Measurements from ENCODE around the gene SH2D3A.

Gene SH2D3A

DNA sequence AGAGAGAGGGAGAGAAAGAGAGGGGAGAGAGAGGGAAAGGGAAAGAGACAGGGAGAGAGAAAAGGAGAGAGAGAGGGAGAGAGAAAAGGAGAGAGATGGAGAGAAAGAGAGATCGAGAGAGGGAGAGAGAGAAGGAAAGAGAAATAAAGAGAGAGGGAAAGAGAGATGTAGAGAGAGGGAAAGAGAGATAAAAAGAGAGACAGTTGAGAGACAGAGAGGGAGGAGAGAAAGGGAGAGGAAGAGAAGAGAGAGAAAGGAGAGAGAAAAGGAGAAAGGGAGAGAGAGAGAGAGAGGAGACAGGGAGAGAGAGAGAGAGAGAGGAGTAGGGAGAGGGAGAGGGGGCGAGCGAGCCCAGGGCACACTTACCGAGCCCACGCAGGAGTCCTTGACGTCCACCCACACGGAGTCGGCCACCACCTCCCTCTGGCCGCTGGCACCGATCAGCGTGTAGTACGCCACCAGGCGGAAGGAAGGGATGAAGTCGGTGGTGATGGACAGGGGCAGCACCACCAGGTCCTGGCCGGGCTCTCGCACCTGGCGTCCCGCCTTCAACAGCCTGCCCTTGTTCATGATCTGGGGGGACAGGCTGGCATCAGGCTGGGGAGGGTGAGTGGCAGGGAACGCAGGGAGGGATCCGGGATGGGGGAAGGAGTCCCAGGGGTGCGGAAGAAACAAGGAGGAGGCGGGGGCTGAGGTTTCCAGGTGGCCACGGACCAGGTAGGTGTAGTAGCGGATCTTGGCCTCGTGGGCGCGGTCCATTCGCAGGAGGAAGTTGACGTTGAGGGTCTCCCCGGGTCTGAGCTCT, 56.8 kb downstream of the SH2D3A start (continued):
- TF ChIP-seq ZNF350 (tag by site-specific recombination; IDR thresholded peaks at IDR 0.05) (no peak), ZNF157 (tag by site-specific recombination; IDR thresholded peaks at IDR 0.05) (0 out of 2 replicates have a peak, but pooled peaks have one; percentile 37), SP2 (tag by site-specific recombination; IDR thresholded peaks at IDR 0.05) (0 out of 2 replicates have a peak, but pooled peaks have one; percentile 5), ZNF266 (tag by site-specific recombination; IDR thresholded peaks at IDR 0.05; ENCODE audit: low read depth) (peak; percentile 10; the same call in 1 of the 2 replicates), ZNF311 (tag by site-specific recombination; IDR thresholded peaks at IDR 0.05; ENCODE audit: borderline replicate concordance) (no peak), ZBTB48 (tag by site-specific recombination; IDR thresholded peaks at IDR 0.05) (0 out of 2 replicates have a peak, but pooled peaks have one; percentile 14), ZNF121 (tag by site-specific recombination; IDR thresholded peaks at IDR 0.05) (no peak), ZNF560 (tag by site-specific recombination; IDR thresholded peaks at IDR 0.05; ENCODE audit: borderline replicate concordance) (no peak), YY1 (tag by site-specific recombination; IDR thresholded peaks at IDR 0.05) (no peak), ZNF214 (tag by site-specific recombination; IDR thresholded peaks at IDR 0.05; ENCODE audit: borderline replicate concordance) (no peak), KLF16 (tag by site-specific recombination; IDR thresholded peaks at IDR 0.05) (no peak), ZBTB17 (tag by site-specific recombination; IDR thresholded peaks at IDR 0.05) (peak; percentile 44; the same call in 1 of the 2 replicates), IKZF3 (tag by site-specific recombination; IDR thresholded peaks at IDR 0.05) (no peak), EGR2 (tag by site-specific recombination; IDR thresholded peaks at IDR 0.05; ENCODE audit: low read depth) (peak; percentile 99), ZNF239 (tag by site-specific recombination; IDR thresholded peaks at IDR 0.05) (no peak), ZNF677 (tag by site-specific recombination; IDR thresholded peaks at IDR 0.05) (no peak), TCF7L2 (IDR thresholded peaks at IDR 0.05; ENCODE audit: borderline replicate concordance, low read depth, low read length) (no peak), REPIN1 (tag by site-specific recombination; IDR thresholded peaks at IDR 0.05; ENCODE audit: low read depth) (no peak), ZNF707 (tag by site-specific recombination; IDR thresholded peaks at IDR 0.05) (no peak)
- TF ChIP-seq, protein P1, sequence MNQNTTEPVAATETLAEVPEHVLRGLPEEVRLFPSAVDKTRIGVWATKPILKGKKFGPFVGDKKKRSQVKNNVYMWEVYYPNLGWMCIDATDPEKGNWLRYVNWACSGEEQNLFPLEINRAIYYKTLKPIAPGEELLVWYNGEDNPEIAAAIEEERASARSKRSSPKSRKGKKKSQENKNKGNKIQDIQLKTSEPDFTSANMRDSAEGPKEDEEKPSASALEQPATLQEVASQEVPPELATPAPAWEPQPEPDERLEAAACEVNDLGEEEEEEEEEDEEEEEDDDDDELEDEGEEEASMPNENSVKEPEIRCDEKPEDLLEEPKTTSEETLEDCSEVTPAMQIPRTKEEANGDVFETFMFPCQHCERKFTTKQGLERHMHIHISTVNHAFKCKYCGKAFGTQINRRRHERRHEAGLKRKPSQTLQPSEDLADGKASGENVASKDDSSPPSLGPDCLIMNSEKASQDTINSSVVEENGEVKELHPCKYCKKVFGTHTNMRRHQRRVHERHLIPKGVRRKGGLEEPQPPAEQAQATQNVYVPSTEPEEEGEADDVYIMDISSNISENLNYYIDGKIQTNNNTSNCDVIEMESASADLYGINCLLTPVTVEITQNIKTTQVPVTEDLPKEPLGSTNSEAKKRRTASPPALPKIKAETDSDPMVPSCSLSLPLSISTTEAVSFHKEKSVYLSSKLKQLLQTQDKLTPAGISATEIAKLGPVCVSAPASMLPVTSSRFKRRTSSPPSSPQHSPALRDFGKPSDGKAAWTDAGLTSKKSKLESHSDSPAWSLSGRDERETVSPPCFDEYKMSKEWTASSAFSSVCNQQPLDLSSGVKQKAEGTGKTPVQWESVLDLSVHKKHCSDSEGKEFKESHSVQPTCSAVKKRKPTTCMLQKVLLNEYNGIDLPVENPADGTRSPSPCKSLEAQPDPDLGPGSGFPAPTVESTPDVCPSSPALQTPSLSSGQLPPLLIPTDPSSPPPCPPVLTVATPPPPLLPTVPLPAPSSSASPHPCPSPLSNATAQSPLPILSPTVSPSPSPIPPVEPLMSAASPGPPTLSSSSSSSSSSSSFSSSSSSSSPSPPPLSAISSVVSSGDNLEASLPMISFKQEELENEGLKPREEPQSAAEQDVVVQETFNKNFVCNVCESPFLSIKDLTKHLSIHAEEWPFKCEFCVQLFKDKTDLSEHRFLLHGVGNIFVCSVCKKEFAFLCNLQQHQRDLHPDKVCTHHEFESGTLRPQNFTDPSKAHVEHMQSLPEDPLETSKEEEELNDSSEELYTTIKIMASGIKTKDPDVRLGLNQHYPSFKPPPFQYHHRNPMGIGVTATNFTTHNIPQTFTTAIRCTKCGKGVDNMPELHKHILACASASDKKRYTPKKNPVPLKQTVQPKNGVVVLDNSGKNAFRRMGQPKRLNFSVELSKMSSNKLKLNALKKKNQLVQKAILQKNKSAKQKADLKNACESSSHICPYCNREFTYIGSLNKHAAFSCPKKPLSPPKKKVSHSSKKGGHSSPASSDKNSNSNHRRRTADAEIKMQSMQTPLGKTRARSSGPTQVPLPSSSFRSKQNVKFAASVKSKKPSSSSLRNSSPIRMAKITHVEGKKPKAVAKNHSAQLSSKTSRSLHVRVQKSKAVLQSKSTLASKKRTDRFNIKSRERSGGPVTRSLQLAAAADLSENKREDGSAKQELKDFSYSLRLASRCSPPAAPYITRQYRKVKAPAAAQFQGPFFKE (tag by site-specific recombination; IDR thresholded peaks at IDR 0.05; ENCODE audit: borderline replicate concordance) = no peak
- TF ChIP-seq, protein P2, sequence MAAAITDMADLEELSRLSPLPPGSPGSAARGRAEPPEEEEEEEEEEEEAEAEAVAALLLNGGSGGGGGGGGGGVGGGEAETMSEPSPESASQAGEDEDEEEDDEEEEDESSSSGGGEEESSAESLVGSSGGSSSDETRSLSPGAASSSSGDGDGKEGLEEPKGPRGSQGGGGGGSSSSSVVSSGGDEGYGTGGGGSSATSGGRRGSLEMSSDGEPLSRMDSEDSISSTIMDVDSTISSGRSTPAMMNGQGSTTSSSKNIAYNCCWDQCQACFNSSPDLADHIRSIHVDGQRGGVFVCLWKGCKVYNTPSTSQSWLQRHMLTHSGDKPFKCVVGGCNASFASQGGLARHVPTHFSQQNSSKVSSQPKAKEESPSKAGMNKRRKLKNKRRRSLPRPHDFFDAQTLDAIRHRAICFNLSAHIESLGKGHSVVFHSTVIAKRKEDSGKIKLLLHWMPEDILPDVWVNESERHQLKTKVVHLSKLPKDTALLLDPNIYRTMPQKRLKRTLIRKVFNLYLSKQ (tag by site-specific recombination; IDR thresholded peaks at IDR 0.05; ENCODE audit: borderline replicate concordance) = no peak
- TF ChIP-seq, protein P3, sequence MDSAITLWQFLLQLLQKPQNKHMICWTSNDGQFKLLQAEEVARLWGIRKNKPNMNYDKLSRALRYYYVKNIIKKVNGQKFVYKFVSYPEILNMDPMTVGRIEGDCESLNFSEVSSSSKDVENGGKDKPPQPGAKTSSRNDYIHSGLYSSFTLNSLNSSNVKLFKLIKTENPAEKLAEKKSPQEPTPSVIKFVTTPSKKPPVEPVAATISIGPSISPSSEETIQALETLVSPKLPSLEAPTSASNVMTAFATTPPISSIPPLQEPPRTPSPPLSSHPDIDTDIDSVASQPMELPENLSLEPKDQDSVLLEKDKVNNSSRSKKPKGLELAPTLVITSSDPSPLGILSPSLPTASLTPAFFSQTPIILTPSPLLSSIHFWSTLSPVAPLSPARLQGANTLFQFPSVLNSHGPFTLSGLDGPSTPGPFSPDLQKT (IDR thresholded peaks at IDR 0.05; ENCODE audit: borderline replicate concordance, low read depth, low read length) = no peak
- TF ChIP-seq, protein P4, sequence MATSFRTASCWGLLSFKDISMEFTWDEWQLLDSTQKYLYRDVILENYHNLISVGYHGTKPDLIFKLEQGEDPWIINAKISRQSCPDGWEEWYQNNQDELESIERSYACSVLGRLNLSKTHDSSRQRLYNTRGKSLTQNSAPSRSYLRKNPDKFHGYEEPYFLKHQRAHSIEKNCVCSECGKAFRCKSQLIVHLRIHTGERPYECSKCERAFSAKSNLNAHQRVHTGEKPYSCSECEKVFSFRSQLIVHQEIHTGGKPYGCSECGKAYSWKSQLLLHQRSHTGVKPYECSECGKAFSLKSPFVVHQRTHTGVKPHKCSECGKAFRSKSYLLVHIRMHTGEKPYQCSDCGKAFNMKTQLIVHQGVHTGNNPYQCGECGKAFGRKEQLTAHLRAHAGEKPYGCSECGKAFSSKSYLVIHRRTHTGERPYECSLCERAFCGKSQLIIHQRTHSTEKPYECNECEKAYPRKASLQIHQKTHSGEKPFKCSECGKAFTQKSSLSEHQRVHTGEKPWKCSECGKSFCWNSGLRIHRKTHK (tag by site-specific recombination; IDR thresholded peaks at IDR 0.05) = no peak
- TF ChIP-seq, protein P5, sequence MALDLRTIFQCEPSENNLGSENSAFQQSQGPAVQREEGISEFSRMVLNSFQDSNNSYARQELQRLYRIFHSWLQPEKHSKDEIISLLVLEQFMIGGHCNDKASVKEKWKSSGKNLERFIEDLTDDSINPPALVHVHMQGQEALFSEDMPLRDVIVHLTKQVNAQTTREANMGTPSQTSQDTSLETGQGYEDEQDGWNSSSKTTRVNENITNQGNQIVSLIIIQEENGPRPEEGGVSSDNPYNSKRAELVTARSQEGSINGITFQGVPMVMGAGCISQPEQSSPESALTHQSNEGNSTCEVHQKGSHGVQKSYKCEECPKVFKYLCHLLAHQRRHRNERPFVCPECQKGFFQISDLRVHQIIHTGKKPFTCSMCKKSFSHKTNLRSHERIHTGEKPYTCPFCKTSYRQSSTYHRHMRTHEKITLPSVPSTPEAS (tag by site-specific recombination; IDR thresholded peaks at IDR 0.05) = no peak
- TF ChIP-seq, protein P6, sequence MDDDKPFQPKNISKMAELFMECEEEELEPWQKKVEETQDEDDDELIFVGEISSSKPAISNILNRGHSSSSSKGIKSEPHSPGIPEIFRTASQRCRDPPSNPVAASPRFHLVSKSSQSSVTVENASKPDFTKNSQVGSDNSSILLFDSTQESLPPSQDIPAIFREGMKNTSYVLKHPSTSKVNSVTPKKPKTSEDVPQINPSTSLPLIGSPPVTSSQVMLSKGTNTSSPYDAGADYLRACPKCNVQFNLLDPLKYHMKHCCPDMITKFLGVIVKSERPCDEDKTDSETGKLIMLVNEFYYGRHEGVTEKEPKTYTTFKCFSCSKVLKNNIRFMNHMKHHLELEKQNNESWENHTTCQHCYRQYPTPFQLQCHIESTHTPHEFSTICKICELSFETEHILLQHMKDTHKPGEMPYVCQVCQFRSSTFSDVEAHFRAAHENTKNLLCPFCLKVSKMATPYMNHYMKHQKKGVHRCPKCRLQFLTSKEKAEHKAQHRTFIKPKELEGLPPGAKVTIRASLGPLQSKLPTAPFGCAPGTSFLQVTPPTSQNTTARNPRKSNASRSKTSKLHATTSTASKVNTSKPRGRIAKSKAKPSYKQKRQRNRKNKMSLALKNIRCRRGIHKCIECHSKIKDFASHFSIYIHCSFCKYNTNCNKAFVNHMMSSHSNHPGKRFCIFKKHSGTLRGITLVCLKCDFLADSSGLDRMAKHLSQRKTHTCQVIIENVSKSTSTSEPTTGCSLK (tag by site-specific recombination; IDR thresholded peaks at IDR 0.05) = no peak

All from HEK293 (cell line).